ENCODE results near the gene TEX19. TPM values are rescaled to one million over a fixed set of nuclear protein-coding genes. Genes with fewer than 3 reads are reported as not detected.

TEX19 gene
- total RNA-seq, 2 donors from 2014 or later, result 0.46 to 0.48 TPM

GRCh38 chr17:82330322-82331239 is 28.5 kb upstream of the TEX19 start:
- Histone ChIP-seq H3K4me3 (ENCODE audit: low read length) (no peak overlapping the region), H3K4me1 (ENCODE audit: control insufficient read depth, insufficient read depth, low read length) (no peaks in the 10 kb centered on the region), H3K9ac (ENCODE audit: extremely low read depth, low read length, poor library complexity, severe bottlenecking) (no peak overlapping the region), H3K36me3 (ENCODE audit: control insufficient read depth, insufficient read depth, low read length) (no peaks in the 10 kb centered on the region), H3K9me3 (ENCODE audit: control insufficient read depth, low read length) (no peaks in the 10 kb centered on the region), H3K27me3 (ENCODE audit: control insufficient read depth, insufficient read depth, low read length, poor library complexity, severe bottlenecking) (peaks cover 53% of the 10 kb centered on the region), H3K27ac (ENCODE audit: low read depth, low read length) (no peak overlapping the region)
- DNase-seq, result no peak
- TF ChIP-seq, protein P1, sequence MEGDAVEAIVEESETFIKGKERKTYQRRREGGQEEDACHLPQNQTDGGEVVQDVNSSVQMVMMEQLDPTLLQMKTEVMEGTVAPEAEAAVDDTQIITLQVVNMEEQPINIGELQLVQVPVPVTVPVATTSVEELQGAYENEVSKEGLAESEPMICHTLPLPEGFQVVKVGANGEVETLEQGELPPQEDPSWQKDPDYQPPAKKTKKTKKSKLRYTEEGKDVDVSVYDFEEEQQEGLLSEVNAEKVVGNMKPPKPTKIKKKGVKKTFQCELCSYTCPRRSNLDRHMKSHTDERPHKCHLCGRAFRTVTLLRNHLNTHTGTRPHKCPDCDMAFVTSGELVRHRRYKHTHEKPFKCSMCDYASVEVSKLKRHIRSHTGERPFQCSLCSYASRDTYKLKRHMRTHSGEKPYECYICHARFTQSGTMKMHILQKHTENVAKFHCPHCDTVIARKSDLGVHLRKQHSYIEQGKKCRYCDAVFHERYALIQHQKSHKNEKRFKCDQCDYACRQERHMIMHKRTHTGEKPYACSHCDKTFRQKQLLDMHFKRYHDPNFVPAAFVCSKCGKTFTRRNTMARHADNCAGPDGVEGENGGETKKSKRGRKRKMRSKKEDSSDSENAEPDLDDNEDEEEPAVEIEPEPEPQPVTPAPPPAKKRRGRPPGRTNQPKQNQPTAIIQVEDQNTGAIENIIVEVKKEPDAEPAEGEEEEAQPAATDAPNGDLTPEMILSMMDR (conservative IDR thresholded peaks at IDR 0.05), result no peak
- peaks cover 56% of the 10 kb centered on the region for H3K27me3 Mint-ChIP-seq (ENCODE audit: insufficient read depth)
- H3K4me3 Mint-ChIP-seq, result no peak overlapping the region
- 86 to 89% methylated on average over 16 to 28 of the region's 28 CpGs for WGBS, 2 experiments (ENCODE audit: insufficient coverage in 1 of 2, insufficient read length in 1 of 2)
- no peaks in the 10 kb centered on the region for H3K9me3 Mint-ChIP-seq
- H3K27ac Mint-ChIP-seq, result no peak overlapping the region
- H3K36me3 Mint-ChIP-seq (ENCODE audit: low read depth), result no peaks in the 10 kb centered on the region
- H3K4me1 Mint-ChIP-seq, result peaks cover 12% of the 10 kb centered on the region

- Mint-ChIP-seq H3K27ac (no peak overlapping the region), H3K9me3 (no peaks in the 10 kb centered on the region), H3K27me3 (ENCODE audit: insufficient read depth) (peaks cover 62% of the 10 kb centered on the region), H3K4me3 (no peak overlapping the region), H3K36me3 (ENCODE audit: low read depth) (no peaks in the 10 kb centered on the region), H3K4me1 (peaks cover 12% of the 10 kb centered on the region)
- Histone ChIP-seq H3K36me3 (ENCODE audit: control insufficient read depth, insufficient read depth, low read length) (no peaks in the 10 kb centered on the region), H3K27ac (ENCODE audit: low read depth, low read length) (no peak overlapping the region), H3K4me1 (ENCODE audit: control insufficient read depth, insufficient read depth, low read length) (no peaks in the 10 kb centered on the region), H3K27me3 (ENCODE audit: control insufficient read depth, insufficient read depth, low read length, poor library complexity, severe bottlenecking) (peaks cover 61% of the 10 kb centered on the region), H3K9ac (ENCODE audit: extremely low read depth, low read length, poor library complexity, severe bottlenecking) (no peak overlapping the region), H3K9me3 (ENCODE audit: control insufficient read depth, low read length) (no peaks in the 10 kb centered on the region), H3K4me3 (ENCODE audit: low read length) (no peak overlapping the region)
- 88 to 92% methylated on average over 19 to 25 of the region's 25 CpGs for WGBS, 2 experiments (ENCODE audit: insufficient coverage in 1 of 2, insufficient read length in 1 of 2)
- TF ChIP-seq, protein P1 (conservative IDR thresholded peaks at IDR 0.05), result no peak
- no peak for DNase-seq
Measured at GRCh38 chr17:82331345-82331939, 27.6 kb upstream of the TEX19 start.

DNA sequence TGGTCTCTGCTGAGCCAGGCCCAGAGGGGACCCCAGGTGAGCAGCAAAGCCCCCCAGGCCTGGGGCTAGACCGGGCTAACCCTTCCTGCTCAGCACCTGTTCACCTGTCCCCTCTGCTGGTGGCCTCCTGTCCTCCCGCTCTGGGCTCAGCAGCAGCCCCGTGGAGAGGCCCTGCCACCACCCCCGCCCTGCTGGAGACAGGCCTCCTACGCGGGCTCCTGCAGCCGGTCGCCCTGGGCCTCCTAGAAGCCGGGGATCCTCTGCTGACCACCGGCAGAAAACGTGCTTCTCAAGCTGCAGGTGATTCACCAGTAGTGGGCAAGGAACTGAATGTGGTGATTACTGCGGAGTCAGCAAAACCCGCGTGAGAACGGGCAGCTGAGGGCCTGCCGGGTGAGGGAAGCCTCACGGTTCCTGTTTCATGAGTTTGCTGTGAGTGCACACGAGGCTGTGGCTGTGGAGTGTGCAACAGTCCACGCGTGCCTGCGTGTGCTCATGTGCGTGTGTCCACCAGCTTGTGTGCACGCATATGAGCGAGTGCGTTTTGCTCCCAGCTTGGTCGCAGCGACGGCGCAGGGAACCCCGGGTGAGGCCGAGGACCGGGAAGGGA is 26.3 kb upstream of the TEX19 start:
- Mint-ChIP-seq H3K9me3 (no peaks in the 10 kb centered on the region), H3K4me1 (peaks cover 8% of the 10 kb centered on the region), H3K27me3 (ENCODE audit: insufficient read depth) (peaks cover 64% of the 10 kb centered on the region), H3K36me3 (ENCODE audit: low read depth) (no peaks in the 10 kb centered on the region), H3K27ac (no peak overlapping the region), H3K4me3 (peak overlapping the region; percentile 32)
- Histone ChIP-seq H3K27ac (ENCODE audit: low read depth, low read length) (no peak overlapping the region), H3K9me3 (ENCODE audit: control insufficient read depth, low read length) (no peaks in the 10 kb centered on the region), H3K36me3 (ENCODE audit: control insufficient read depth, insufficient read depth, low read length) (no peaks in the 10 kb centered on the region), H3K4me3 (ENCODE audit: low read length) (no peak overlapping the region), H3K9ac (ENCODE audit: extremely low read depth, low read length, poor library complexity, severe bottlenecking) (no peak overlapping the region), H3K4me1 (ENCODE audit: control insufficient read depth, insufficient read depth, low read length) (no peaks in the 10 kb centered on the region), H3K27me3 (ENCODE audit: control insufficient read depth, insufficient read depth, low read length, poor library complexity, severe bottlenecking) (peaks cover 65% of the 10 kb centered on the region)
- TF ChIP-seq, protein P1 (conservative IDR thresholded peaks at IDR 0.05), result peak; percentile 29
- no peak for DNase-seq
- 31 to 42% methylated on average over 14 to 32 of the region's 32 CpGs for WGBS, 2 experiments (ENCODE audit: insufficient coverage in 1 of 2, insufficient read length in 1 of 2)
